GM13976 (cell line): ENCODE measurements around the gene ILF2.

Experiments
- DNase-seq: peaks from one replicate; pipeline ENCODE4 v3.0.0; 2012; ENCODE audit warnings: low spot score
- in situ Hi-C: fragments of 300-500 bp; cut with MboI; formaldehyde crosslinking; loops from one replicate; pipeline ENCODE4 v1.12.0; 2022; ENCODE audit warnings: low sequenced_read_pairs, mixed read lengths, inconsistent platforms; ENCODE audit not compliant: unreplicated experiment
- TF ChIP-seq, protein P1 (sequence below): IDR thresholded peaks from 2 replicates; pipeline ENCODE4 v1.5.1; 2012; ENCODE audit warnings: borderline replicate concordance, mild to moderate bottlenecking; ENCODE audit not compliant: insufficient read depth; ENCODE audit errors: extremely low read depth, missing control alignments, control extremely low read depth

The ILF2 gene

DNA sequence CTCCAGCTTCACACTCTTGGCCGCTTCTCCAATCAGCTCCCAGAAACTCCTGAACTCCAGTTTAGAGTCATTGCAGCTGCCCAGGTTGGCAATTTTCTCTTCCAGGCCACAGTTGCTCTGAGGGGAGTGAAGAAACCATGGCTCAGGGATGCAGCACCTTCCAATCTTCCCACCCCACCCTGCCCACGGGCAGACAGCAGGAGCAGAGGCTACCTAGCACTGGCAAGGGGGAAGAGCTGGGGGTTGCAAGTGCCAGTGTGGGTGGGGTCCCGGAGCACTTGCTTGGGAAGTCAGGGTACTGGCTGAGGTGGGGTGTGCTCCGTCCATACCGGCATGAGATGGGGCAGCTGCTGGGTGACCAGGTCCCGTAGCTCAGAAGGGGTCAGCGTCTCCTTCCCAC lies 55.9 kb downstream of the ILF2 start:
- TF ChIP-seq, protein P1, sequence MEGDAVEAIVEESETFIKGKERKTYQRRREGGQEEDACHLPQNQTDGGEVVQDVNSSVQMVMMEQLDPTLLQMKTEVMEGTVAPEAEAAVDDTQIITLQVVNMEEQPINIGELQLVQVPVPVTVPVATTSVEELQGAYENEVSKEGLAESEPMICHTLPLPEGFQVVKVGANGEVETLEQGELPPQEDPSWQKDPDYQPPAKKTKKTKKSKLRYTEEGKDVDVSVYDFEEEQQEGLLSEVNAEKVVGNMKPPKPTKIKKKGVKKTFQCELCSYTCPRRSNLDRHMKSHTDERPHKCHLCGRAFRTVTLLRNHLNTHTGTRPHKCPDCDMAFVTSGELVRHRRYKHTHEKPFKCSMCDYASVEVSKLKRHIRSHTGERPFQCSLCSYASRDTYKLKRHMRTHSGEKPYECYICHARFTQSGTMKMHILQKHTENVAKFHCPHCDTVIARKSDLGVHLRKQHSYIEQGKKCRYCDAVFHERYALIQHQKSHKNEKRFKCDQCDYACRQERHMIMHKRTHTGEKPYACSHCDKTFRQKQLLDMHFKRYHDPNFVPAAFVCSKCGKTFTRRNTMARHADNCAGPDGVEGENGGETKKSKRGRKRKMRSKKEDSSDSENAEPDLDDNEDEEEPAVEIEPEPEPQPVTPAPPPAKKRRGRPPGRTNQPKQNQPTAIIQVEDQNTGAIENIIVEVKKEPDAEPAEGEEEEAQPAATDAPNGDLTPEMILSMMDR, result no peak
- DNase-seq, result no peak
- in situ Hi-C loops, result no loop called here

DNA sequence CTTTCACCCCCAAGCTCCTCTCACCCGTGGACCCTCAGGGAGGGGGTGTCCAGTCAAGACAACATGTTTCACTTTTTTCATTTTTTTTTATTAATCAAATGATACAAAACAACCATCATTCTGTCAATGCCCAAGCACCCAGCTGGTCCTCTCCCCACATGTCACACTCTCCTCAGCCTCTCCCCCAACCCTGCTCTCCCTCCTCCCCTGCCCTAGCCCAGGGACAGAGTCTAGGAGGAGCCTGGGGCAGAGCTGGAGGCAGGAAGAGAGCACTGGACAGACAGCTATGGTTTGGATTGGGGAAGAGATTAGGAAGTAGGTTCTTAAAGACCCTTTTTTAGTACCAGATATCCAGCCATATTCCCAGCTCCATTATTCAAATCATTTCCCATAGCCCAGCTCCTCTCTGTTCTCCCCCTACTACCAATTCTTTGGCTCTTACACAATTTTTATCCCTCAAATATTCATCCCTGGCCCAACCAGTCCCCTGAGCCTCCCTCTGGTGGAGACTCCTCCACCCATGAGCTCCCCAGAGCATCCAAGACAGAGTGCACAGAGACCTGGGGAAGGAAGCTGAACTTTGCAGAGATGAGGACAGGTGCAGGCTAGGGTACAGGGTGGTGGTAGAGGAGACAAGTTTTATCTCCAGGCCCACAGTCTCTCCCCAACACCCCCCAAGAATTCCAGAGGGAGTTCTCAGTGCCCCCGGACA lies 56.4 kb downstream of the ILF2 start:
- TF ChIP-seq, protein P1, result no peak
- in situ Hi-C loops, result no loop called here
- no peak for DNase-seq

DNA sequence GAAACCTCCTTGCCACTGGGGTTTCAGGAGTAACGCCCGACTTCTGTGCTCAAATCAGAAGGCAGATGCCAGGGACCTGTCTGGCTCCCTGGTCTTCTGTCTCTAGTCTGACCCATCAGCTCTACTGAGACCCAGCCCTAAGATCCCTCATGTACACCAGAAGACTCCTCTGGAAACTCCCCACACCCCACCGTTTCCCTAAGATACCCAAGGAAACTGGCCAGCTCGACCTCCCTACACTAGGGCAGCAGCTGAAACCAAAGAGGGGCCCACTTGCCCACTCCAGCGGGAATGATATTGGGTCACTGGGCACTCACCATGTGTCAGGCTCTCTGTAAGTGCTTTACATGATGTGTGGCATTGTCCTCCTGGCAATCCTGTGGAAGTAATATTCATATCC lies 57.4 kb downstream of the ILF2 start:
- in situ Hi-C loops, result no loop called here
- no peak for DNase-seq
- TF ChIP-seq, protein P1, result no peak

DNA sequence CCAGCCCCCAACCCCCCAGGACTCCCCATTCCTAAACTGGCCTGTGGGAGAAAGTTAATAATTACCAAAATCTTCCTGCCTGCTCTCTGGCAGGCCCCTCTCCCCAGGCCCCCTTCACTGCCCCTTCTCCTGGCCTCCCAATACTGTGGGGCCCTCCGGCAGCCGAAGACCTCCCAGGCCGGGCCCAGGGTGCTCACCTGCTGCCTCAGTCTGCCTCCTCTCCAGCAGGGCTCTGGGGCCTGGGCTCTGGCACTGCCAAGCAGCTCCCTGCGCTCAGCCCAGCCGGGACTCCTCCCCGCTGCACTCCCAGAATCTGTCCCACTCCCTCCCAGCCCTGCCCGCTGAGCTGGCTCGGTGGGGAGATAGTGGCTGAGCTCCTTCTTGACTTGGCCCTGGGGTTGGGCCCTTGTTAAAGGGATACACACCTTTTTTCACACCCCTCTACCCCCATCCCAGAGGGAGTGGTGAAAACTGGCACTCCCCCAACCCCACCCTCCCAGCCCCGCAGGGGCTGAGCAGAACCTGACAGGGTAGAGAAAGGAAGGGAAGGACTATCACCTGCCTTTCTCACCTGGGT lies 58.0 kb downstream of the ILF2 start, which contains the start of gene S100A16:
Gene S100A16 (minus strand): TSS at position 383 of the 577 bp plus-strand sequence. CDS start 4,986 bp downstream, outside the sequence.
- peak; percentile 30 for DNase-seq
- in situ Hi-C loops, result no loop called here
- TF ChIP-seq, protein P1, result no peak

DNA sequence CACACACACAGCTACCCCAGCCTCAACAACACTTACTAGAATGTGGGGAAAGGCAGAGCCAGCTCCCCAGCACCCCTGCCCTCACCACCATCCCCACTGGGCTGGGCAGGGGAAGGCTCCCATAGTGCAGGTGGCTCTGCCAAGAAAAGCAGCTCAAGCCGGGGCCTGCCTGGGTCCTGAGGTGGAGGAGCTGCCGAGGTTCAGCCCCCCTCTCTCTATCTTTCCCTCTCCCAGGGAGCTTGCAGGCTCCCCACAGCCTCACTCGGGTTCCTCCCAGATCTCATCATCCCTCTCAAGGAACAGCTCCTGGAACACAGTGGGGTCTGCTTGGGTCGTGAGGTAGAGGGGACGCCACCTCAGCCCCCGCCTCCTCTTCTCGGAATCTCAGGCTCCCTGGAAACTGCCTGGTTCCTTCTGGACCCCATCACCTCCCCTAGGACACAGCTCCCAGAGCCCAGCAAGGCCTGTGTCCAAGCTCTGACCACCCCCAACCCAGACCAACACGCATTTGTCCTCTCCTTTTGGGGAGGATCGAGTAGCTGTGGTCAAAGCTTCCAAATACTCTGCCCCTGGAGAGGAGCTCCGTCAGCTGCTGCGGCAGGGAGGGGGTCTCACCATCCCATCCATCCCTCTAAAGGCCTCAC lies 58.6 kb downstream of the ILF2 start:
- DNase-seq, result peak; percentile 26
- TF ChIP-seq, protein P1, result no peak
- in situ Hi-C loops, result no loop called here
